ENCODE data around the gene PRKCH. TPM values are rescaled to one million over a fixed set of nuclear protein-coding genes. Genes with fewer than 3 reads are reported as not detected.

PRKCH gene
- total and polyA plus RNA-seq, 9 of the 15 experiments (the other 6 are each of a cell fraction or from before 2014, with no cell fraction given), result 0.61 to 4.4 (median 4.0) TPM

- no peaks in the 10 kb centered on the region for H3K79me2 ChIP-seq (ENCODE audit: control insufficient read depth, insufficient read depth, low read length)
- no peak overlapping the region for H3K4me3 ChIP-seq
- H4K20me1 ChIP-seq (replicated peaks; ENCODE audit: control insufficient read depth, insufficient read depth, low read length), result no peaks in the 10 kb centered on the region
- CTCF ChIA-PET (ENCODE audit: low intra/inter-chr PET ratio), result no interaction called here
- H3K4me2 ChIP-seq (ENCODE audit: insufficient read depth, low read length), result no peak overlapping the region
- H3K36me3 ChIP-seq (ENCODE audit: control insufficient read depth, insufficient read depth, low read length), result no peaks in the 10 kb centered on the region
- peaks cover 0 to 2% of the 10 kb centered on the region in 2 experiments; a peak in 3 of 5 replicates for H3K4me1 ChIP-seq (replicated peaks in 1 of 2; ENCODE audit: control insufficient read depth in 2 of 2, insufficient read depth in 2 of 2, low read length in 2 of 2)
- intact Hi-C loops (cut with micrococcal nuclease) (no loop called here), in situ Hi-C loops (cut with MboI) (no loop called here)
- WGBS (ENCODE audit: insufficient coverage, low coverage, missing lambda C conversion rate), result 17% methylated on average over 7 of the region's 7 CpGs
- FAIRE-seq, result no peak
- H3K27me3 ChIP-seq (ENCODE audit: control insufficient read depth in 2 of 2, insufficient read depth in 2 of 2, low read length in 2 of 2), result no peaks in the 10 kb centered on the region
- ATAC-seq, result no peak
- no peak overlapping the region for H3K27ac ChIP-seq (ENCODE audit: extremely low read depth, low read depth, low read length)
- no peak for DNase-seq (ENCODE audit: extremely low read depth in 1 of 4, low spot score in 3 of 4)
- no peak overlapping the region for H2AFZ ChIP-seq (ENCODE audit: low read depth, low read length)
- no peaks in the 10 kb centered on the region for H3K9me3 ChIP-seq (replicated peaks; ENCODE audit: control insufficient read depth, insufficient read depth, low read depth, low read length)
- POLR2A ChIA-PET, result interaction anchor here (1.0 kb wide), 1 partner anchor 13 kb away, joined by 3 read pairs; no protein-coding TSS in a partner anchor
- BruUV-seq (replicated peaks), result no TSS peak
- H3K9ac ChIP-seq (ENCODE audit: insufficient read depth in 1 of 2, low read depth in 2 of 2, low read length in 2 of 2), result no peak overlapping the region
- H3K9me1 ChIP-seq (ENCODE audit: control insufficient read depth, insufficient read depth, low read length), result no peaks in the 10 kb centered on the region
- TF ChIP-seq UBTF (IDR thresholded peaks at IDR 0.05; ENCODE audit: borderline replicate concordance in 1 of 2, low read depth in 2 of 2, low read length in 2 of 2) (no peak), ZNF184 (CRISPR knock-in tag; IDR thresholded peaks at IDR 0.05) (no peak), ILF3 (IDR thresholded peaks at IDR 0.05; ENCODE audit: borderline replicate concordance) (no peak), ZNF224 (CRISPR knock-in tag; IDR thresholded peaks at IDR 0.05) (no peak), RB1 (IDR thresholded peaks at IDR 0.05; ENCODE audit: low read depth) (no peak), PRDM10 (IDR thresholded peaks at IDR 0.05; ENCODE audit: partially characterized antibody) (no peak), ZHX1 (conservative IDR thresholded peaks at IDR 0.05; ENCODE audit: low read length) (no peak), ZNF280A (IDR thresholded peaks at IDR 0.05; ENCODE audit: low read depth, partially characterized antibody) (no peak), ZBTB9 (CRISPR knock-in tag; IDR thresholded peaks at IDR 0.05) (no peak)
Measured at GRCh38 chr14:61417883-61418455, 96.6 kb downstream of the PRKCH start.
